Stimulated activated CD8-positive, alpha-beta memory T cell treated with anti-CD3 and anti-CD28 coated beads, Interleukin-12 subunit alpha, Interleukin-12 subunit beta, amount 100 ng/mL, for 24 hours (primary cell): ENCODE data around the gene WDFY3.

Source experiments
- DNase-seq: peaks from one replicate; pipeline ENCODE4 v3.0.0-alpha.2; 2020; ENCODE audit errors: extremely low read depth

WDFY3 gene

DNA sequence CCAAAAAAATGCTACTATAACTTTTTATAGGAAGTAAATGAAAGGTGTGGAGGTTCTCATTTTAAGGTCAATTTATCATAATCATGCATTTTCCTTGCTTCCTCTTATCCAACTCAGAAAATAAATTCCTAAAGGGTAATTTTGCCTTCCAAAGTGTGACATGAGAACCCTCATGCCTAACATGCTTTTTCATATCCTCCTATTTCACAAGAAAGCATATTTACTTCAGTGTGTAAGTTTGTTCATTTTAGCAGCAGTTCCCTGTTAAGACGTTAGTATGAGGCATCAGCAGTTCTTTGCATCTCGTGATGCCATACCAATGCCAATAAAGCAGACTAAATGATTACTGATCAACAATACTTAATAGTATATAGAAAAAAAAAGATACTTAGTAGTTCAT is 18.4 kb downstream of the WDFY3 start:
- DNase-seq: no peak

DNA sequence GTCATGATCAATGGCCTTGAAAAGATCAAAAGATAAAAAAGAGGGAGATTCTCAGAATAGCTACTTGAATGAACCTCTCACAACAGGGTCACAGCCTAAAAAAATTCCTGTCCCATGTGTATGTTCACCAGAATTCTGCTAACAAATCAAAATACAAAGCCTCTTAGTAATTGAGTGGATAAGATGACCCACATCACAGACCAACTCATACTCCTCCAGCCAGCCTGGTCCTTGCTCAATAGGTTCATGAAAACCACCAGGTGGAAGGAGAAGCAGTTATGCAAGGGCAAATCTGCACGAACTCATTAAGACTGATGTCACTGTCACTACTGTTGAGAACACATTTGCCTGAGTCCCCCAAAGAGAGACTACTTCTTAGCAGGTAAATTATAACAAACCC is 21.5 kb downstream of the WDFY3 start:
- DNase-seq: no peak

- DNase-seq: no peak
These were observed 25.5 kb downstream of the WDFY3 start for GRCh38 chr4:84940960-84941359.

GRCh38 chr4:84939113-84939512 is 27.4 kb downstream of the WDFY3 start:
- DNase-seq: no peak

DNA sequence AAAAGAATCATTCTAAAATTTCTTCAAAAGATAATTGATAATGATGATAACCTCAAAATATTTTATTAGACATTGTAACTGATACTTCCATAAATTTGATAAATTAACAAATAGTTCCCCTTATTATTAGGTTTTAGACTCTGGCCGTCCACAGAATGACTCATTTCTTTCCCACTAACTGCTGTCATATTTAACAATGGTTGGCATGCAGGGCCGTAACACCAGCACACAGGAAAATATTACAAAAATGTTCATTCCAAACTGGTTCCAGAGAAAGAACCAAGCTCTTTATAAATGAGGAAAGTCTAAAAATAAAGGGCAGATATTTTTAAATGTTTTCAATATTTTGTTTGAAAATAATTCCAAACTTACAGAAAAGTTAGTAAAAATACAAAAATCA is 28.2 kb downstream of the WDFY3 start:
- no peak for DNase-seq

- DNase-seq: no peak
These were observed 29.0 kb downstream of the WDFY3 start for GRCh38 chr4:84937381-84937977.

GRCh38 chr4:84936123-84936522 is 30.4 kb downstream of the WDFY3 start:
- no peak for DNase-seq

DNA sequence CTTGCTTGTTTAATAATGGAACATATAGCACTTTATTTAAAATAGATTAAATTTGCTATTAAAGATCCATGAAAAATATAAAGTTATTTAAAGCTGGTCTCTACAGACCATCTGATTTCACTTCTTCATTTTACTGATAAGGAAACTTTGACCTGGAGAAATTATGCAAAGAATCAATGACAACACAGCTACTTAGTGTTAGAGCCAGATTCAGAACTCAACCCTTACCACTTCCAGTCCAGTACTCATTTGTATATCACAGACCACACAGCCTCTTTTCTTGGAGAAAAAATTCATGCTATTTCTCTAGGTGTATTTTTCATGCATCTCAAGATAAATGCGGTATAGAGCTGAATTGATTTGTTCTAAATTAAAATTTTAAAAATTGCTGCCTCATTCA is 34.0 kb downstream of the WDFY3 start:
- no peak for DNase-seq

- DNase-seq: no peak
These were observed 34.5 kb downstream of the WDFY3 start for GRCh38 chr4:84931961-84932360.

DNA sequence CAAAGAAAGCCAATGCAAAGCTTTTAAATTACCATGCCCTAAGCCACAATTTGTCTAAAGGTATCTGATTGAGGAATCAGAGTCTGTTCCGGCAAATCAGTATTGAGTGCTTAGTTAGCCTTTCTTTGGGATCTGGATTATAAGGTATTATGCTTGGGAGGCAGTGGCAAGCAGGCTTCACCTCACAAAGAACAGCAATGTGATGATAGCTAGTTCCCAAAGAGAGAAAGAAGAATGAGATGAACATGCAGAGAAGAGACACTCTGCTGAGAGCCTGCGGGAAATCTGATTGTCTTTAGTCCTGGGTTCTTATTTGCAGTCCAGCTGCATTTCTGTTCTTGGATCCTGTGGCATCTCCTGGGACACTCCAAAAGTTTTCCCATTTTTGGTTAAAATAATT is 35.2 kb downstream of the WDFY3 start:
- DNase-seq: no peak

DNA sequence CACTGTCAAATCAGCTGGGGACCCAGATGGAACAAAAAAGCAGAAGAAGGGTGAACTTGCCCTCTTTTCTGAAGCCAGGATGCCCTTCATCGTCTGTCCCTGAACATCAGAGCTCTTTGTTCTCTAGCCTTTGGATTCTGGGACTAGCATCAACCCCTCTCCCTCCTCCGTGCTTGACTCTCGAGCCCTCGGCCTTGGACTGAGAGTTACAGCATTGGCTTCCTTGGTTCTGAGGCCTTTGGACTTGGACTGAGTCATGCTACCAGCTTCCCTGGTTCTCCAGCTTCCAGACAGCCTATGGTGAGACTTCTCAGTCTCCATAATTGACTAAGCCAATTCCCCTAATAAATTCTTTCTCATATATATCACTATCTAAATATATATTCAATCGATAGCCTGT is 38.4 kb downstream of the WDFY3 start:
- DNase-seq: no peak

GRCh38 chr4:84927428-84927827 is 39.1 kb downstream of the WDFY3 start:
- no peak for DNase-seq

GRCh38 chr4:84925558-84925957 is 40.9 kb downstream of the WDFY3 start:
- DNase-seq: no peak

DNA sequence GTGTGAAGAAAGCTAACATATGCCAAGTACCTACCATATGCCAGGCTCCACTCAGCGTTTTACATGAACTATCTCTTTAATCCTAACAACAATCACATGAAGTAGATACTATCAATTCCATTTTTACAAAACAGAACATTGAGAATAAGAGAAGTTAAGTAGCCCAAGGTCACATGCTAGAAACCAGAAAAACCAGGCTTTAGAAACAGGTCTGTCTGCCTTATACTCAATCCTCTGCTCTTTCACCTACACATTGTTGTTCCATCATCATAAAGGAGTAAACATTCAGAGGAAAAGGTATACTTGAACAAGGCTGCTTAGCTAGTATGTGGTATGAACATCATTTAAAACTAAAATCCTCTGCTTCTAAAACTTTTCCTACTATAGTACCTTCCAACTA is 42.1 kb downstream of the WDFY3 start:
- no peak for DNase-seq

DNA sequence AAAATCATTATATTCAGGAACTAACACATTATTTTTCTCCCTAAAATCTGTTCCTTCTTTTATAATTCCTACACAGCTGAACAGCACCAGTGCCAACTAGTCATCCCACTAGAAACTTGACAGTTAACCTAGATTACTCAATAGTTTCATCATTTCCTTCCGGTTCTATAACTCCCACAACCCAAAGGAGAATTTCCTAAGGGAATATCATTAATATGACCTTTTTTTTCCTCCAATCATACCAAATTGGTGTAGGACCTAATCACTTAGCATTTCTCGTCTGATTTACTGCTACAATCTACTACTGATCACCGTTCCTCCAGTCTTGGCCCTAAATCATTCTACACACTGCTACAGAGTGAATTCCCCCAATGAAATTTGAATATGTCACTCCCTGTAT is 45.9 kb downstream of the WDFY3 start:
- DNase-seq: no peak

- DNase-seq: no peak
These were observed 48.5 kb downstream of the WDFY3 start for GRCh38 chr4:84917869-84918600.

GRCh38 chr4:84917086-84917821 is 49.2 kb downstream of the WDFY3 start:
- DNase-seq: no peak

GRCh38 chr4:84916227-84916626 is 50.3 kb downstream of the WDFY3 start:
- DNase-seq: no peak

- DNase-seq: no peak
These were observed 51.1 kb downstream of the WDFY3 start for GRCh38 chr4:84915396-84915780.

GRCh38 chr4:84914686-84915395 is 51.6 kb downstream of the WDFY3 start:
- DNase-seq: no peak

DNA sequence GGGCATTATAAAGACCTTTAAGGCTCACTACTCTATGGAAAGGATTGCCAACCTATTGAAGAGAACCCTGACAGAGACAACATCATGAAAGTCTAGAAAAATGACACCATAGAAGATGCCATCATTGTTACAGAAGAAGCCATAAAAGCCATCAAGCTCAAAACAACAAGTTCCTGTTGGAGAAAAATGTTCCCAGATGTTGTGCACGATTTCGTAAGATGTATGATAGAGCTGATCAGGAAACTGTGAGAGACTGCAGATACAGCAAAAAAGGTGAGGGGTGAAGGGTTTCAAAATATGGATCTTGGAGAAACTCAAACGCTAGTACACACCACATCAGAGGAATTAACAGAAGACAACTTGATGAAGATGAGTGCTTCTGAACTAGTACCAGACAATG is 53.3 kb downstream of the WDFY3 start:
- DNase-seq: no peak

- DNase-seq: no peak
These were observed 53.7 kb downstream of the WDFY3 start for GRCh38 chr4:84912741-84913140.

DNA sequence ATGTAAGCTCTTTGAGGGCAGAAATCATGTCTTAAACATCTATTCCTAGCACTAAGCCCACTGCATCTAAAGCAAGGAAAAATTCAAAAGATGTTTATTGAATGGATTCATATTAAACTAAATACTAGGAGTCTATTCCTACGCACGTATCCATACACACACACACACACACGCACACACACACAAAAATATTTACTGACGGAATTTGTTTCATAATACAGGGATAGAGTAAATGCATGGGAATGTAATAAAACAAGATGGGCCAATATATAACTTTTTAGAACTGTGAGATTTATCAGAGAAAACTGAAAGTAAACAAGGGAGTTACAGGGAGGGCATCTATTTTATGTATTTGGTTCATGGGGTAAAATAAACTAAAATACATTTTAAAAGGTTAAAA is 57.6 kb downstream of the WDFY3 start:
- no peak for DNase-seq
